ENCODE measurements around the gene PCDHGC3. TPM values are rescaled to one million over a fixed set of nuclear protein-coding genes. Genes with fewer than 3 reads are reported as not detected.
A peak's percentile ranks its signal among the peaks of the same experiment; 100 is the strongest.

PCDHGC3 gene
- total RNA-seq, 2 experiments from 2014 or later = not detected

DNA sequence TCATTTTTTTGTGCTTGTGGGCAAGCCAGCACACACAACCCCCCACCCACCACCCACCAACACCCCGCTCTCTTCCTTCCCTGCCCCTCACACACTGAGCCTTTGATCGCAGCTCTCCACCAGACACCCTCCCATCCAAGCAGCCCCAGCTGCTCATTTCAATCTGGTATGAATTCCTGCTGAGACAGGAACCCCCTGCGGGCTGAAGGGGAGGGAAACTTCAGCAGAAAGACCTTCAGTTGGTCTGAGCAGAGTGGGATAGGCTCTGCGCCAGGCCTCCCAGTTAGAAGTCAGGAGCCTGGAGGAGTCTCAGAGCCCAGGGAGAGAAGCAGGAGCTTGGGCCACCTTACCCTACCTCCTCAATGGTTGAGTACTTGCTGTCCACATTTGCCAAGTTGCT is 20.3 kb downstream of the PCDHGC3 start:
- intact Hi-C loops (cut with micrococcal nuclease) = no loop called here
- Mint-ChIP-seq H3K36me3 (no peaks in the 10 kb centered on the region), H3K27me3 (peaks cover 47% of the 10 kb centered on the region), H3K9me3 (no peaks in the 10 kb centered on the region), H3K27ac (no peak overlapping the region), H3K4me3 (no peak overlapping the region), H3K4me1 (ENCODE audit: low read depth) (peaks cover 12% of the 10 kb centered on the region)
- no peak for DNase-seq
- CTCF ChIA-PET = interaction anchor here (1.2 to 3.1 kb wide), 3 partner anchors 15 to 68 kb away, joined by 3 to 14 read pairs (median 4); no protein-coding TSS in a partner anchor
- POLR2A ChIA-PET = no interaction called here

DNA sequence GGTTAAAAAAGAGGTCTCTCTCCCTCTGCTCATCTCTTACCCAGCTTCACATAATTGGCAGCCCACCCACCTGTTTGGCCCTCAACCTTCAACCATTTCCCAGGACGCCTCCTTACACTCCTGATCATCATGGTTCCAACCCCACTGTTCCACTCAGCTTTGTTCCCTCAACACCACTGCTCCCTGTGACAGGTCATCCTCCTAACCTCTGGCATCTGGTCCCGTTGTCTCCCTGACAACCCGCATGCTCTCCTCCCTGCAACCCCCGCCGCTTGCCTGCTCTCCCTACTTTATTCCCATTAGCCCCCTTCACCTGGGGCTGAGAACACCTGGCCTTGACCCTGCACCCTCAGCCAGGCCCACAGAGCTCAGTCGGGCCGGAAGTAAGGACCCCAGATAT is 26.0 kb downstream of the PCDHGC3 start:
- no peaks in the 10 kb centered on the region for H3K4me1 Mint-ChIP-seq (ENCODE audit: low read depth)
- CTCF ChIA-PET = interaction anchor here (0.8 to 1.3 kb wide), 4 partner anchors 10 to 62 kb away, joined by 3 read pairs; no protein-coding TSS in a partner anchor

DNA sequence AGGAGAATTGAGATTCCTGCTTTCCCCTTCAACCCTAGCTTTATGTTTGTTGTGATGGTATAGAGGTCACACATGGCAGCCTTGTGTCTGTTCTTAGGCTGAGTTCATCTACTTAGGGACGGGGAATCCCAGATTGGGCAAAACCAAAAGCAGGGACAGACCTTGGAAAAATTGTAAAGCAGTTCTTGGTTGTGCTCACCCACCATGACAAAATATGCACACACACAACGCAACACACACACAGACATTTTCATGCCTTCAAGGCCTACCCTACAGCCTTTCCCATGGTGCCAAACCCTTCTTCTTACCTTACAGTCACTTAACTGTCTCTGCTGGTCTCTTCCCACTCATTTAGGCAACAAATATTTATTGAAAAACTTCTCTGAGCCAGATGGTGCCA is 27.9 kb downstream of the PCDHGC3 start:
- intact Hi-C loops (cut with micrococcal nuclease) = no loop called here
- Mint-ChIP-seq H3K4me3 (no peak overlapping the region), H3K36me3 (no peaks in the 10 kb centered on the region), H3K4me1 (ENCODE audit: low read depth) (no peaks in the 10 kb centered on the region), H3K27me3 (peaks cover 3% of the 10 kb centered on the region), H3K27ac (no peak overlapping the region), H3K9me3 (no peaks in the 10 kb centered on the region)
- ChIA-PET POLR2A (no interaction called here), CTCF (no interaction called here)
- DNase-seq = no peak

More for the DNA sequence above, 26.0 kb downstream of the PCDHGC3 start:
- no peak for DNase-seq
- Mint-ChIP-seq H3K27ac (no peak overlapping the region), H3K4me3 (no peak overlapping the region), H3K9me3 (no peaks in the 10 kb centered on the region), H3K27me3 (peaks cover 8% of the 10 kb centered on the region), H3K36me3 (no peaks in the 10 kb centered on the region)
- intact Hi-C loops (cut with micrococcal nuclease) = no loop called here
- POLR2A ChIA-PET = no interaction called here

DNA sequence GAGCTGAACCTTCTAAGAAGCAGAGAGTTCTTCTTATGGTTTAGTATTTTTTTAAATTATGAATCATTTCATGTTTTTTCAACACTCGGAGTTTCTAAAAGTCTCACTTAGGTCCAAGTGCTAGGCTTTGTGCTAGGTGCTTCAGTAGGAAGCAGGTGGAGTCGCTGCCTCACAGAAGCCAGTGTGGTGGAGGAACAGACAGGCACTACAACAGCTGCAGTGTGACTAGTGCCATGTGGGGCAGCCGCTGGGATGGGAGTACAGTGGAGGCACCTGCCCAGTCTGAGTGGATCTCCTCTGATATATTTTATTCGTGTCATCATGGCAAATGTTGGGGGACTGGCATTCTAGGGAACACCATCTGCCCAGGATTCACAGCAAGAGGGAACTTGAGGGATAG is 28.4 kb downstream of the PCDHGC3 start:
- Mint-ChIP-seq H3K9me3 (no peaks in the 10 kb centered on the region), H3K36me3 (no peaks in the 10 kb centered on the region), H3K4me3 (no peak overlapping the region), H3K27me3 (no peaks in the 10 kb centered on the region), H3K27ac (no peak overlapping the region), H3K4me1 (ENCODE audit: low read depth) (peaks cover 2% of the 10 kb centered on the region)
- POLR2A ChIA-PET = no interaction called here
- intact Hi-C loops (cut with micrococcal nuclease) = no loop called here
- CTCF ChIA-PET = interaction anchor here (1.4 kb wide), 1 partner anchor 60 kb away, joined by 5 read pairs; no protein-coding TSS in a partner anchor
- no peak for DNase-seq

DNA sequence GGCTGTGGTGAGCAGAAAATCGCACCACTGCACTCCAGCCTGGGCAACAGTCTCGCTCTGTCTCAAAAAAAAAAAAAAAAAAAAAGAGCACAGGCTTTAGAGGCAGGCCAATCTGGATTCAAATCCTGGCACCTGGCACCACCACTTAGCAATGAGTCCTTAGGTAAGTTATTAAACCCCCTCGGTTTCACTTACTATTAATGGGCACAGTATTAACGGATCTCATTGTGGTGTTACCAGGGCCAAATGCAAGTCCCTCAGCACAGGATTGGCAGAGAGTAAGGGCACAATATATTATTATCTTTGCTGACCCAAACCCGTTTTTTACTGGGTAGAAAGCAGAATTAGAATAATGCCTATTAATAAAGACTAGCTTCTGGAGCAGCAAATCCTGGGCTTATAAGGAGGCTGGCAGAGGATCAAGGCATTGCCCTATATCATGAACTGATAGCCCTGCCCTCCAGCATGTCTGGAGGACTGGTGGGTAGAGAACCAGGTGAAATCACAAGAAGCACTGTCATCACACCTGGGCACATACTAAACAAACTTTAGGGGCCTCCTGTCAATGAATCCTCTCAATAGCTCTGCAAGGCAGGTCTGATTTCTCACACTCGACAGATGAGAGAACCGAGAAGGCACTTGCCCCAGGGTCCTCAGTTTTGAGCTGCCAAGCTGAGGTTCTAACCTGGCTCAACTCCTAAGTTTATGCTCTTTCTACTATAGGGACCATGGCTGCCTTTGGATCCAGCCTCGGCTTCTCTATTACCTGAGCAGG is 30.8 kb downstream of the PCDHGC3 start:
- intact Hi-C loops (cut with micrococcal nuclease) = no loop called here
- no peaks in the 10 kb centered on the region for H3K9me3 Mint-ChIP-seq
- H3K4me3 Mint-ChIP-seq = no peak overlapping the region
- DNase-seq = no peak
- H3K27me3 Mint-ChIP-seq = no peaks in the 10 kb centered on the region
- H3K27ac Mint-ChIP-seq = no peak overlapping the region
- H3K4me1 Mint-ChIP-seq (ENCODE audit: low read depth) = peaks cover 6% of the 10 kb centered on the region
- H3K36me3 Mint-ChIP-seq = no peaks in the 10 kb centered on the region
- CTCF ChIA-PET = interaction anchor here (1.0 to 1.8 kb wide), 5 partner anchors 9 to 76 kb away, joined by 3 to 7 read pairs (median 4); partner anchors contain the start of gene PCDHGA12
- POLR2A ChIA-PET = interaction anchor here (0.7 kb wide), 1 partner anchor 51 kb away, joined by 3 read pairs; no protein-coding TSS in a partner anchor

DNA sequence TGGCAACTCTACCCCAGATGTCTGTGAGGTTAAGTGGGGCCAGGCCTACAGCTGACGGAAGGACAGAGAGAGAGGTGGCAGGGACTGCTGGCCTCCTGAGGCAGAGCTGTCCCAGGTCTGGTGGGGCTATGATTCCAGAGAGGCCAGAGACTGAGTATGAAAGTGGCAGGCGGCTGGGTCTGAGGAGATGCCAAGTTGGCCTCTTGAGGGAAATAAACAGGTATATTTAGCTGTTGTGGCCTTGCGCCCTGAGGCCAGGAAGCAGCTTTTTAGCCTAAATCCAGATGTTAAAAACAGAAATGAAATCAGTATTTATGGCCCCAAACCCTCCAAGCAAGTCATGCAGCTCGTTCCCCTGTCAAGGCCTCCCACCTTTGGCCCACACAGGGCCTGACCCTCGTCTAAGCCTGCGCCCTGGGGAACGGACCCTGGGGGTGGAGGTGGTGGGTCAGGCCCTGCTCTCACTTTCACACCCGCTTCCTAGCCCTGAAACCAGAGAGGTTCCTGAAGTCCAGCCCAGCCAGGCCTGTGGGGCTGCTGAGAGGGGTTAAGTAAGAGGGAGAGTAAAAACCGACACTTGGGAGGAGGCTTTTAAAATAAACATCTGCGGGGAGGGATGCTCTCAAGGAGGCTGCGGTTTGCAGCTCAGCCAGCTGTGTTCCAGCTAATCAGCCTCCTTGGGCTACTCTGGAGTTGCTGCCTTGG is 31.8 kb downstream of the PCDHGC3 start:
- peaks cover 9% of the 10 kb centered on the region for H3K4me1 Mint-ChIP-seq (ENCODE audit: low read depth)
- H3K9me3 Mint-ChIP-seq = no peaks in the 10 kb centered on the region
- DNase-seq = no peak
- CTCF ChIA-PET = interaction anchor here (1.0 to 1.8 kb wide), 5 partner anchors 17 to 315 kb away, joined by 3 to 7 read pairs (median 4); partner anchors contain the start of genes PCDHB10 and PCDHGA12
- no peaks in the 10 kb centered on the region for H3K36me3 Mint-ChIP-seq
- no peak overlapping the region for H3K4me3 Mint-ChIP-seq
- POLR2A ChIA-PET = no interaction called here
- no peaks in the 10 kb centered on the region for H3K27me3 Mint-ChIP-seq
- intact Hi-C loops (cut with micrococcal nuclease) = no loop called here
- no peak overlapping the region for H3K27ac Mint-ChIP-seq

DNA sequence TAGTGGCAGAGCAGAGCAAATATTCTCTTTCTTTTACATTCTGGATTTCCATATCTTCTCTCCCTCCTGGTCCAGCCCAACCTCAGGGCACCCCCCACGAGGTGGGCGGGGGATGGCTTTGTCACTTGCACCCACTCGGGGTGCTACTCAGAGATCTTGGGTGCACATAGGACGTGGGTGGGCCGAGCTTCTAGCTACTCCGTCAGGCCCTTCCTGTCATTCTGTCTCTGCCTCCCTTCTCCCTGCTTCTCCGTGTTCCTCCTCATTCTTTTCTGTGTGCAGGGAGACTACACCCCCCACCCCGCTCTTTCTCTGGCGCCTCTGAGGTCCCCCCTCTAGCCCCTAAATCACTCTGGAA is 32.7 kb downstream of the PCDHGC3 start:
- Mint-ChIP-seq H3K9me3 (no peaks in the 10 kb centered on the region), H3K27me3 (no peaks in the 10 kb centered on the region), H3K36me3 (no peaks in the 10 kb centered on the region), H3K4me1 (ENCODE audit: low read depth) (peaks cover 14% of the 10 kb centered on the region), H3K27ac (no peak overlapping the region), H3K4me3 (no peak overlapping the region)
- CTCF ChIA-PET = interaction anchor here (0.7 to 7.9 kb wide), 5 partner anchors 8 to 95 kb away, joined by 3 to 59 read pairs (median 3); partner anchors contain the start of gene PCDHGA10
- no peak for DNase-seq
- intact Hi-C loops (cut with micrococcal nuclease) = no loop called here
- POLR2A ChIA-PET = no interaction called here

DNA sequence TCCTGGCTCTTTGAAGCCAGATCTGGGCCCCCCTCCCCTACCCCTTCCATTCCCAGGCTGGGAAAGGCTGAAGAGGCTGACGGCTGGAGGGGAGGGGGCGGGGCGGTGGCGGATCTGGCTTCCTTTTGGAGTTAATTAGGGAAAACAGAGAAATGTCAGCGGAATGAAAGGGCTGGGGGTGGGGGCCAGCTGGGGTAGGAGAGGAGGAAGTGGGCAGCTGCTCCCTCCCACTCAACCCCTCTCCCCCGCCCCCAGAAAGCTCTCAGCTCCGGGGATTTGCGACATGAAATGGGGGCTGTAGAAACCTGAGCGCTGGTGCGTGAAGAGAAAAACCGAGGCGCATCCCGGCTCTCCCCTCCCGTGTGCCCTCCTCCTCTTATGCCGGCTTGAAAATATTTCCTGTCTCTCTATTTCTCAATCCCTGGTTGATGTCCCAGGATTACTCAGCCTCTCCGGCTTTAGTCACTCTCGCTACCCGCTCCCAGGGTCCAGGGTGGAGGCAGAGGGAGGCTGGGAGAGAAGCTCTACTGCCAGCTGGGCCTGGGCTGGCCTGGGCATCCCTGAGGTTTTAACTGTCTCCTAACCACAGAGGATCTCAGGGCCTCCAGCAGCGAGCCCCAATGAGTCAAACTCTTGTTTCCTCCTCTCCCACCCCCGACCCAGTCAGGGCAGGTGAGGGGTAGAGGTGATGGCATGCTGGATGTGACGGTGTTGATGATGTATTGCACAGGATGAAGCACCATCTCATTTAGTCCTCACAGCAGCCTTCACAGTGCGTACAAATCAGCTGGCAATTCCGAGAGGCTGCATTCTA is 33.2 kb downstream of the PCDHGC3 start:
- POLR2A ChIA-PET = no interaction called here
- H3K36me3 Mint-ChIP-seq = peaks cover 4% of the 10 kb centered on the region
- H3K4me1 Mint-ChIP-seq (ENCODE audit: low read depth) = peaks cover 20% of the 10 kb centered on the region
- intact Hi-C loops (cut with micrococcal nuclease) = no loop called here
- DNase-seq = peak; percentile 46
- no peaks in the 10 kb centered on the region for H3K9me3 Mint-ChIP-seq
- CTCF ChIA-PET = interaction anchor here (0.7 to 7.9 kb wide), 7 partner anchors 9 to 322 kb away, joined by 3 to 139 read pairs (median 3); partner anchors contain the start of genes PCDHB9, PCDHGA10 and TAF7
- no peak overlapping the region for H3K4me3 Mint-ChIP-seq
- H3K27me3 Mint-ChIP-seq = no peaks in the 10 kb centered on the region
- H3K27ac Mint-ChIP-seq = no peak overlapping the region

DNA sequence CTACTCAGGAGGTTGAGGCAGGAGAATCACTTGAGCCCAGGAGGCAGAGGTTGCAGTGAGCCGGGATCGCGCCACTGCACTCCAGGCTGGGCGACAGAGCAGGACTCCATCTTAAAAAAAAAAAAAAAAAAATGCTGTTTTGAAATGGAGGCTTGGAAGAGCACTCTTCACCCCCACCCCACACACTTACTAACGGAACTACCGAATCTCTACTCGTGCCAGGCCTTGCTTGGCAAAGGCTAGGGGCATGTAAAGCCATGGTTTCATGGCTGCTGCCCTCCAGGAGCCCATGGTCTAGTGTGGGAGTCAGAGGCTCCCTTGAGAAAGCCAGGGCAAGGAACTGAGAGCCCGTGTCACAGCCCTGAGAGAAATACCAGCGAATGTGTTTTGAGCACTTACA is 34.4 kb downstream of the PCDHGC3 start:
- intact Hi-C loops (cut with micrococcal nuclease) = loop anchor here (5.0 kb wide), 2 partner anchors 98 to 288 kb away; partner anchors contain the start of genes PCDHB14 and PCDHGA10
- Mint-ChIP-seq H3K27me3 (no peaks in the 10 kb centered on the region), H3K27ac (no peak overlapping the region), H3K4me3 (no peak overlapping the region), H3K36me3 (peaks cover 4% of the 10 kb centered on the region), H3K9me3 (no peaks in the 10 kb centered on the region), H3K4me1 (ENCODE audit: low read depth) (peaks cover 28% of the 10 kb centered on the region)
- POLR2A ChIA-PET = no interaction called here
- no peak for DNase-seq
- CTCF ChIA-PET = interaction anchor here (0.6 to 7.9 kb wide), 12 partner anchors 14 to 323 kb away, joined by 3 to 139 read pairs (median 4); partner anchors contain the start of genes PCDHB9, PCDHGA10, PCDHGA11 and PCDHGA12

DNA sequence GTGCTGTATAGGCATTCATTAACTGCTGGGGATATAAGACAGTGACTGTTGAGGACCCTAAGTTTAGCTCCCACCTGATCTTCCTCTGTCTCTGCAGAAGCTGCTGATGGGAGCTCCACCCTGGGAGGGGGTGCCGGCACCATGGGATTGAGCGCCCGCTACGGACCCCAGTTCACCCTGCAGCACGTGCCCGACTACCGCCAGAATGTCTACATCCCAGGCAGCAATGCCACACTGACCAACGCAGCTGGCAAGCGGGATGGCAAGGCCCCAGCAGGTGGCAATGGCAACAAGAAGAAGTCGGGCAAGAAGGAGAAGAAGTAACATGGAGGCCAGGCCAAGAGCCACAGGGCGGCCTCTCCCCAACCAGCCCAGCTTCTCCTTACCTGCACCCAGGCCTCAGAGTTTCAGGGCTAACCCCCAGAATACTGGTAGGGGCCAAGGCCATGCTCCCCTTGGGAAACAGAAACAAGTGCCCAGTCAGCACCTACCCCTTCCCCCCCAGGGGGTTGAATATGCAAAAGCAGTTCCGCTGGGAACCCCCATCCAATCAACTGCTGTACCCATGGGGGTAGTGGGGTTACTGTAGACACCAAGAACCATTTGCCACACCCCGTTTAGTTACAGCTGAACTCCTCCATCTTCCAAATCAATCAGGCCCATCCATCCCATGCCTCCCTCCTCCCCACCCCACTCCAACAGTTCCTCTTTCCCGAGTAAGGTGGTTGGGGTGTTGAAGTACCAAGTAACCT is 35.3 kb downstream of the PCDHGC3 start:
- Mint-ChIP-seq H3K9me3 (no peaks in the 10 kb centered on the region), H3K27me3 (no peaks in the 10 kb centered on the region), H3K4me1 (ENCODE audit: low read depth) (peaks cover 30% of the 10 kb centered on the region), H3K27ac (no peak overlapping the region), H3K4me3 (no peak overlapping the region), H3K36me3 (peaks cover 5% of the 10 kb centered on the region)
- no peak for DNase-seq
- intact Hi-C loops (cut with micrococcal nuclease) = loop anchor here (5.0 kb wide), 2 partner anchors 99 to 289 kb away; partner anchors contain the start of genes PCDHB14 and PCDHGA10
- ChIA-PET CTCF (interaction anchor here (0.6 to 7.9 kb wide), 15 partner anchors 13 to 191 kb away, joined by 3 to 139 read pairs (median 6); partner anchors contain the start of genes PCDHGA10, PCDHGA11, PCDHGB3 and PCDHGB5), POLR2A (no interaction called here)

DNA sequence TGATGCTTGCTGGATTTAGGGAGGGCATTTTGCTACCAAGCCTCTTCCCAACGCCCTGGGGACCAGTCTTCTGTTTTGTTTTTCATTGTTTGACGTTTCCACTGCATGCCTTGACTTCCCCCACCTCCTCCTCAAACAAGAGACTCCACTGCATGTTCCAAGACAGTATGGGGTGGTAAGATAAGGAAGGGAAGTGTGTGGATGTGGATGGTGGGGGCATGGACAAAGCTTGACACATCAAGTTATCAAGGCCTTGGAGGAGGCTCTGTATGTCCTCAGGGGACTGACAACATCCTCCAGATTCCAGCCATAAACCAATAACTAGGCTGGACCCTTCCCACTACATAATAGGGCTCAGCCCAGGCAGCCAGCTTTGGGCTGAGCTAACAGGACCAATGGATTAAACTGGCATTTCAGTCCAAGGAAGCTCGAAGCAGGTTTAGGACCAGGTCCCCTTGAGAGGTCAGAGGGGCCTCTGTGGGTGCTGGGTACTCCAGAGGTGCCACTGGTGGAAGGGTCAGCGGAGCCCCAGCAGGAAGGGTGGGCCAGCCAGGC is 36.1 kb downstream of the PCDHGC3 start:
- intact Hi-C loops (cut with micrococcal nuclease) = loop anchor here (1.0 to 5.0 kb wide), 5 partner anchors 37 to 290 kb away; partner anchors contain the start of genes PCDHB14, PCDHGA10 and PCDHGC3
- Mint-ChIP-seq H3K4me3 (no peak overlapping the region), H3K36me3 (peaks cover 13% of the 10 kb centered on the region), H3K27ac (no peak overlapping the region), H3K27me3 (no peaks in the 10 kb centered on the region), H3K9me3 (no peaks in the 10 kb centered on the region), H3K4me1 (ENCODE audit: low read depth) (peaks cover 30% of the 10 kb centered on the region)
- no peak for DNase-seq
- POLR2A ChIA-PET = no interaction called here
- CTCF ChIA-PET = interaction anchor here (0.8 to 7.9 kb wide), 20 partner anchors 10 to 192 kb away, joined by 3 to 139 read pairs (median 6); partner anchors contain the start of genes DIAPH1, PCDHGA10, PCDHGA11 and PCDHGA12
